IMR-90 (cell line): ENCODE data around the gene UBE2J1. TPM values are rescaled to one million over a fixed set of nuclear protein-coding genes. Genes with fewer than 3 reads are reported as not detected.

Experiments used
- ATAC-seq: fragments of 200-7000 bp; cut with Tn5 transposase; 2 replicates; pipeline ENCODE4 v1.9.1; 2020; ENCODE audit warnings: low read depth, mild to moderate bottlenecking, moderate library complexity
- BruUV-seq: library from RNA; stranded (reverse); fragments of 400-500 nt; replicated peaks from 2 replicates; lab custom pipeline; 2021; lab: Mats Ljungman, UMichigan
- CTCF ChIA-PET: fragments of 300-600 bp; formaldehyde crosslinking; extraction: SDS; loops from one replicate; lab custom pipeline; 2021; ENCODE audit warnings: antibody characterized with exemption; lab: Yijun Ruan, JAX
- POLR2A ChIA-PET: fragments of 300-600 bp; sonication (Branson Sonifier 250); formaldehyde crosslinking; loops from one replicate; lab custom pipeline; 2022; ENCODE audit warnings: antibody characterized with exemption; ENCODE audit not compliant: unreplicated experiment; lab: Charles Lee
- DNase-seq: peaks from one replicate; pipeline ENCODE4 v3.0.0; 2013
- H2AFZ ChIP-seq: replicated peaks from 2 replicates; pipeline ENCODE3; 2013; ENCODE audit warnings: low read length, mild to moderate bottlenecking; ENCODE audit not compliant: poor library complexity
- H2AK5ac ChIP-seq: 2 replicates; pipeline ENCODE4 v1.6.1; 2013; ENCODE audit warnings: low read depth, low read length, inconsistent platforms
- H2AK9ac ChIP-seq: replicated peaks from 2 replicates; pipeline ENCODE3; 2013; ENCODE audit warnings: mild to moderate bottlenecking, low read depth, low read length, moderate library complexity; ENCODE audit not compliant: poor library complexity
- H2BK120ac ChIP-seq: 2 replicates; pipeline ENCODE4 v1.6.1; 2013; ENCODE audit warnings: low read depth, low read length, inconsistent platforms
- H2BK15ac ChIP-seq: 3 replicates; pipeline ENCODE4 v1.6.1; 2013; ENCODE audit warnings: low read depth, low read length, inconsistent platforms
- H2BK20ac ChIP-seq: 2 replicates; pipeline ENCODE4 v1.6.1; 2013; ENCODE audit warnings: low read depth, mild to moderate bottlenecking, inconsistent platforms, low read length, moderate library complexity
- H2BK5ac ChIP-seq: 2 replicates; pipeline ENCODE4 v1.6.1; 2013; ENCODE audit warnings: mild to moderate bottlenecking, low read depth, low read length, inconsistent platforms; ENCODE audit not compliant: poor library complexity, severe bottlenecking
- H3K14ac ChIP-seq: replicated peaks from 2 replicates; pipeline ENCODE4 v1.6.1; 2013; ENCODE audit warnings: low read depth, low read length, inconsistent platforms
- H3K18ac ChIP-seq: 2 replicates; pipeline ENCODE4 v1.6.1; 2013; ENCODE audit warnings: low read depth, low read length, control low read depth
- H3K23ac ChIP-seq: 2 replicates; pipeline ENCODE4 v1.6.1; 2013; ENCODE audit warnings: low read depth, low read length, inconsistent platforms
- H3K27ac ChIP-seq: 2 replicates; pipeline ENCODE4 v1.5.1; 2013; ENCODE audit warnings: mild to moderate bottlenecking, control low read depth, low read length; ENCODE audit not compliant: insufficient read depth
- H3K27me3 ChIP-seq: 2 replicates; pipeline ENCODE4 v1.6.1; 2013; ENCODE audit warnings: low read length; ENCODE audit not compliant: control insufficient read depth, insufficient read depth
- H3K36me3 ChIP-seq: 2 replicates; pipeline ENCODE4 v1.6.1; 2013; ENCODE audit warnings: low read length, mixed read lengths; ENCODE audit not compliant: control insufficient read depth, insufficient read depth
- H3K4ac ChIP-seq: 2 replicates; pipeline ENCODE4 v1.6.1; 2013; ENCODE audit warnings: low read depth, low read length, inconsistent platforms
- H3K4me1 ChIP-seq: 2 replicates; pipeline ENCODE4 v1.6.1; 2013; ENCODE audit warnings: low read length, mixed read lengths; ENCODE audit not compliant: control insufficient read depth, insufficient read depth
- H3K4me2 ChIP-seq: 2 replicates; pipeline ENCODE4 v1.6.1; 2013; ENCODE audit warnings: low read depth, mild to moderate bottlenecking, control low read depth, low read length, moderate library complexity
- H3K4me3 ChIP-seq: 2 replicates; pipeline ENCODE4 v1.5.1; 2013; ENCODE audit warnings: low read depth, mild to moderate bottlenecking, control low read depth, low read length, moderate library complexity; ENCODE audit not compliant: insufficient read depth
- H3K56ac ChIP-seq: 2 replicates; pipeline ENCODE4 v1.6.1; 2013; ENCODE audit warnings: low read length, inconsistent platforms; ENCODE audit not compliant: insufficient read depth; ENCODE audit errors: extremely low read depth
- H3K79me1 ChIP-seq, 2 experiments: 2 replicates each; pipeline ENCODE4 v1.6.1; 2013; ENCODE audit warnings: low read length in 2 of 2, inconsistent platforms in 1 of 2, low read depth in 1 of 2
- H3K9ac ChIP-seq: 2 replicates; pipeline ENCODE4 v1.6.1; 2013; ENCODE audit warnings: low read depth, low read length, control low read depth
- H3K9me1 ChIP-seq: 2 replicates; pipeline ENCODE4 v1.6.1; 2013; ENCODE audit warnings: low read length, inconsistent platforms; ENCODE audit not compliant: insufficient read depth
- H3K9me3 ChIP-seq: 2 replicates; pipeline ENCODE4 v1.6.1; 2013; ENCODE audit warnings: low read length; ENCODE audit not compliant: control insufficient read depth, insufficient read depth
- H4K20me1 ChIP-seq: 2 replicates; pipeline ENCODE4 v1.6.1; 2013; ENCODE audit warnings: low read length, inconsistent platforms; ENCODE audit not compliant: insufficient read depth
- H4K5ac ChIP-seq: 2 replicates; pipeline ENCODE4 v1.6.1; 2013; ENCODE audit warnings: mild to moderate bottlenecking, low read depth, low read length, control low read depth
- H4K8ac ChIP-seq, 2 experiments: 2 replicates each; pipeline ENCODE4 v1.6.1; 2013; ENCODE audit warnings: low read depth in 2 of 2, low read length in 2 of 2, control low read depth in 1 of 2, inconsistent platforms in 1 of 2
- H4K91ac ChIP-seq: 2 replicates; pipeline ENCODE4 v1.6.1; 2013; ENCODE audit warnings: low read depth, low read length, inconsistent platforms; ENCODE audit not compliant: insufficient read depth
- BHLHE40 ChIP-seq: fragments of 150-350 bp; IDR thresholded peaks from 2 replicates; pipeline ENCODE4 v1.6.1; 2016; ENCODE audit warnings: mild to moderate bottlenecking, low read depth, low read length
- CEBPB ChIP-seq: IDR thresholded peaks from 2 replicates; pipeline ENCODE4 v1.6.1; 2012; ENCODE audit warnings: low read depth, low read length, improper control_type of control experiment
- CHD1 ChIP-seq: IDR thresholded peaks from 2 replicates; pipeline ENCODE4 v1.6.1; 2012; ENCODE audit warnings: low read depth, low read length, improper control_type of control experiment
- FOS ChIP-seq: fragments of 150-350 bp; IDR thresholded peaks from 2 replicates; pipeline ENCODE4 v1.6.1; 2016; ENCODE audit warnings: low read depth, low read length
- MAFK ChIP-seq: IDR thresholded peaks from 2 replicates; pipeline ENCODE4 v1.6.1; 2012; ENCODE audit warnings: low read depth, low read length, improper control_type of control experiment
- MAZ ChIP-seq: IDR thresholded peaks from 2 replicates; pipeline ENCODE4 v1.6.1; 2012; ENCODE audit warnings: low read depth, mild to moderate bottlenecking, low read length, improper control_type of control experiment, moderate library complexity, borderline replicate concordance
- MXI1 ChIP-seq: IDR thresholded peaks from 2 replicates; pipeline ENCODE4 v1.6.1; 2012; ENCODE audit warnings: low read depth, mild to moderate bottlenecking, low read length, moderate library complexity, borderline replicate concordance
- NFE2L2 ChIP-seq: fragments of 150-350 bp; IDR thresholded peaks from 2 replicates; pipeline ENCODE4 v1.6.1; 2016; ENCODE audit warnings: low read depth, mild to moderate bottlenecking, low read length
- POLR2A ChIP-seq: IDR thresholded peaks from 2 replicates; pipeline ENCODE4 v1.6.1; 2012; ENCODE audit warnings: mild to moderate bottlenecking, low read depth, low read length
- RCOR1 ChIP-seq: IDR thresholded peaks from 2 replicates; pipeline ENCODE4 v1.6.1; 2012; ENCODE audit warnings: mild to moderate bottlenecking, low read length, improper control_type of control experiment; ENCODE audit not compliant: insufficient replicate concordance
- RFX5 ChIP-seq: IDR thresholded peaks from 2 replicates; pipeline ENCODE4 v1.8.0; 2012; ENCODE audit warnings: low read depth, mild to moderate bottlenecking, low read length, moderate library complexity
- SMC3 ChIP-seq: fragments of 150-350 bp; IDR thresholded peaks from 2 replicates; pipeline ENCODE4 v1.6.1; 2016; ENCODE audit warnings: low read depth, mild to moderate bottlenecking, antibody characterized with exemption, low read length, moderate library complexity
- WGBS, 2 experiments: methylation state at CpG; one replicate each; pipeline versions ENCODE4 v1.1.5 to v1.1.7; 2013; ENCODE audit warnings: missing lambda C conversion rate in 2 of 2; ENCODE audit not compliant: insufficient read length in 1 of 2; ENCODE audit errors: extremely low coverage in 2 of 2; 5-methylcytosine and 5-hydroxymethylcytosine counted together
- dilution Hi-C: fragments of 300-500 bp; cut with HindIII; formaldehyde crosslinking; loops from one replicate; pipeline ENCODE4 v1.14.3; 2018; ENCODE audit warnings: low sequenced_read_pairs; ENCODE audit not compliant: unreplicated experiment
- in situ Hi-C: fragments of 300-500 bp; cut with MboI; formaldehyde crosslinking; loops from 3 replicates; pipeline ENCODE4 v1.14.3; 2019; ENCODE audit warnings: low sequenced_read_pairs, inconsistent platforms, mixed read lengths
- intact Hi-C: fragments of 100-400 bp; cut with micrococcal nuclease; formaldehyde crosslinking; loops from 2 replicates; pipeline ENCODE4 v1.10.0; 2022
- polyA plus RNA-seq, 3 experiments: library from polyadenylated mRNA; depleted of rRNA; stranded (reverse); fragments of >200 nt; gene quantifications; 2 replicates each; pipeline ENCODE4 v1.2.3, GENCODE V29; 2012; ENCODE audit warnings: low replicate concordance in 1 of 3
- total RNA-seq: library from RNA; depleted of rRNA; stranded (reverse); fragments of >200 nt; gene quantifications from 2 replicates; pipeline ENCODE4 v1.2.3, GENCODE V29; 2012
- TF ChIP-seq, protein P1 (sequence below): conservative IDR thresholded peaks from 2 replicates; pipeline ENCODE4 v1.5.1; 2012; ENCODE audit warnings: mild to moderate bottlenecking, low read depth, low read length, improper control_type of control experiment
- TF ChIP-seq, protein P2 (sequence below): fragments of 150-350 bp; IDR thresholded peaks from 2 replicates; pipeline ENCODE4 v1.6.1; 2017; ENCODE audit warnings: mild to moderate bottlenecking, antibody characterized with exemption, low read length, low read depth

Gene UBE2J1
- total and polyA plus RNA-seq, 2 of the 4 experiments (the other 2 are of a cell fraction): 20.9 to 35.3 TPM

DNA sequence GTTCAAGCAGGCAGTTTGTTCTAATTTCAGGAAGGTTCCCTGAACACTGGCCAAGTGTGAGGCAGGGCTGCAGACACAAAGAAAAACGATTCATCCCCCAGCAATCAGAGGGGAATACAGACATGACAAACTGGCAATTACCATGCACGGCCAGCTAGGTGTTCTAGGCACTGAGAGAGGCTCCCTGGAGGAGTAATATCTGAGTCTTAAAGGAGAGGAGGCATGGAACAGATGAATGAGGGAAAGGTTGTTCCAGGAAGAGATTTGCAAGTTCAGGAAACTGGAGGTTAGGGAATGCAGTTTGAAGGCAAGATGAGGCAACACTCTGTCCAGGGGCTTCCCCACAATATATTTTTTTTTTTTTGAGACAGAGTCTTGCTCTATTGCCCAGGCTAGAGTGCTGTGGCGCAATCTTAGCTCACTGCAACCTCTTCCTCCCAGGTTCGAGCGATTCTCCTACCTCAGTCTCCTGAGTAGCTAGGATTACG is 48.4 kb upstream of the UBE2J1 start:
- H3K27me3 ChIP-seq: peaks cover 5% of the 10 kb centered on the region
- 29% methylated on average over 1 of the region's 6 CpGs; no CpG with 5 or more reads in 1 of the 2 experiments for WGBS, 2 experiments
- no peak overlapping the region for H4K91ac ChIP-seq
- H3K79me1 ChIP-seq: no peaks in the 10 kb centered on the region
- ChIA-PET POLR2A (no interaction called here), CTCF (no interaction called here)
- intact Hi-C loops: no loop called here
- H3K14ac ChIP-seq: no peak overlapping the region
- TF ChIP-seq, protein P1, sequence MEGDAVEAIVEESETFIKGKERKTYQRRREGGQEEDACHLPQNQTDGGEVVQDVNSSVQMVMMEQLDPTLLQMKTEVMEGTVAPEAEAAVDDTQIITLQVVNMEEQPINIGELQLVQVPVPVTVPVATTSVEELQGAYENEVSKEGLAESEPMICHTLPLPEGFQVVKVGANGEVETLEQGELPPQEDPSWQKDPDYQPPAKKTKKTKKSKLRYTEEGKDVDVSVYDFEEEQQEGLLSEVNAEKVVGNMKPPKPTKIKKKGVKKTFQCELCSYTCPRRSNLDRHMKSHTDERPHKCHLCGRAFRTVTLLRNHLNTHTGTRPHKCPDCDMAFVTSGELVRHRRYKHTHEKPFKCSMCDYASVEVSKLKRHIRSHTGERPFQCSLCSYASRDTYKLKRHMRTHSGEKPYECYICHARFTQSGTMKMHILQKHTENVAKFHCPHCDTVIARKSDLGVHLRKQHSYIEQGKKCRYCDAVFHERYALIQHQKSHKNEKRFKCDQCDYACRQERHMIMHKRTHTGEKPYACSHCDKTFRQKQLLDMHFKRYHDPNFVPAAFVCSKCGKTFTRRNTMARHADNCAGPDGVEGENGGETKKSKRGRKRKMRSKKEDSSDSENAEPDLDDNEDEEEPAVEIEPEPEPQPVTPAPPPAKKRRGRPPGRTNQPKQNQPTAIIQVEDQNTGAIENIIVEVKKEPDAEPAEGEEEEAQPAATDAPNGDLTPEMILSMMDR: no peak
- TF ChIP-seq RCOR1: no peak
- TF ChIP-seq POLR2A: no peak
- no peak for TF ChIP-seq MXI1
- TF ChIP-seq RFX5: no peak
- TF ChIP-seq SMC3: no peak
- TF ChIP-seq MAFK: no peak
- TF ChIP-seq FOS: no peak
- no peak for TF ChIP-seq BHLHE40
- TF ChIP-seq MAZ: no peak
- TF ChIP-seq CHD1: no peak
- TF ChIP-seq, protein P2, sequence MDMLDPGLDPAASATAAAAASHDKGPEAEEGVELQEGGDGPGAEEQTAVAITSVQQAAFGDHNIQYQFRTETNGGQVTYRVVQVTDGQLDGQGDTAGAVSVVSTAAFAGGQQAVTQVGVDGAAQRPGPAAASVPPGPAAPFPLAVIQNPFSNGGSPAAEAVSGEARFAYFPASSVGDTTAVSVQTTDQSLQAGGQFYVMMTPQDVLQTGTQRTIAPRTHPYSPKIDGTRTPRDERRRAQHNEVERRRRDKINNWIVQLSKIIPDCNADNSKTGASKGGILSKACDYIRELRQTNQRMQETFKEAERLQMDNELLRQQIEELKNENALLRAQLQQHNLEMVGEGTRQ: no peak
- no peak for TF ChIP-seq CEBPB
- no peak for TF ChIP-seq NFE2L2
- no peak overlapping the region for H4K8ac ChIP-seq
- ATAC-seq (no peak), DNase-seq (no peak)
- no peaks in the 10 kb centered on the region for H3K9me1 ChIP-seq
- H3K4me3 ChIP-seq: no peak overlapping the region
- no peak overlapping the region for H3K27ac ChIP-seq
- H3K9ac ChIP-seq: no peak overlapping the region
- H3K56ac ChIP-seq: no peak overlapping the region
- no peak overlapping the region for H2BK20ac ChIP-seq
- BruUV-seq: no TSS peak
- no peak overlapping the region for H3K4me2 ChIP-seq
- no peaks in the 10 kb centered on the region for H3K36me3 ChIP-seq
- H3K9me3 ChIP-seq: no peaks in the 10 kb centered on the region
- in situ Hi-C loops: no loop called here
- no peak overlapping the region for H4K5ac ChIP-seq
- H4K20me1 ChIP-seq: no peaks in the 10 kb centered on the region
- no peak overlapping the region for H2BK120ac ChIP-seq
- H3K4ac ChIP-seq: no peak overlapping the region
- no peak overlapping the region for H2AK9ac ChIP-seq
- H2BK15ac ChIP-seq: no peak overlapping the region
- no peaks in the 10 kb centered on the region for H3K4me1 ChIP-seq
- H3K18ac ChIP-seq: no peak overlapping the region
- H2AK5ac ChIP-seq: no peak overlapping the region
- no peak overlapping the region for H2AFZ ChIP-seq
- H3K23ac ChIP-seq: no peak overlapping the region
- no peak overlapping the region for H2BK5ac ChIP-seq
- dilution Hi-C loops: no loop called here
